ENCODE results near the gene CAPNS2.

GRCh38 chr16:55557186-55557585 is 9.3 kb upstream of the CAPNS2 start:
- TF ChIP-seq POLR2A (IDR thresholded peaks at IDR 0.05; ENCODE audit: low read length) (no peak), GATA1 (IDR thresholded peaks at IDR 0.05; ENCODE audit: low read depth, low read length) (no peak)
